GM10248 (cell line): Measurements from ENCODE around the gene CDCA8.
"Not testable (repeated sequence)": the region's sequence is repeated elsewhere in the genome, so short reads cannot be mapped to it uniquely, and the experiment has no call there.

ENCODE experiments used
- CTCF ChIA-PET: fragments of 300-600 bp; sonication (Branson Sonifier 250); formaldehyde crosslinking; extraction: SDS; loops from one replicate; lab custom pipeline; 2021; ENCODE audit warnings: antibody characterized with exemption; lab: Yijun Ruan, JAX
- POLR2A ChIA-PET: fragments of 350-650 bp; sonication (Branson Sonifier 250); formaldehyde crosslinking; extraction: SDS; loops from one replicate; lab custom pipeline; 2020; ENCODE audit warnings: antibody characterized with exemption; lab: Yijun Ruan, JAX
- DNase-seq: peaks from one replicate; pipeline ENCODE4 v3.0.0; 2012; ENCODE audit errors: extremely low spot score
- CTCF ChIP-seq: IDR thresholded peaks from 2 replicates; pipeline ENCODE4 v1.5.1; 2012; ENCODE audit warnings: mild to moderate bottlenecking, low read depth; ENCODE audit errors: extremely low read depth, missing control alignments, control extremely low read depth

Gene CDCA8

GRCh38 chr1:37685722-37686121 lies 6.6 kb upstream of the CDCA8 start:
- POLR2A ChIA-PET: no interaction called here
- CTCF ChIA-PET: interaction anchor here (1.4 to 14.9 kb wide), 2 partner anchors 10 to 83 kb away, joined by 4 to 359 read pairs; partner anchors contain the start of gene GNL2
- TF ChIP-seq CTCF: no peak
- no peak for DNase-seq

DNA sequence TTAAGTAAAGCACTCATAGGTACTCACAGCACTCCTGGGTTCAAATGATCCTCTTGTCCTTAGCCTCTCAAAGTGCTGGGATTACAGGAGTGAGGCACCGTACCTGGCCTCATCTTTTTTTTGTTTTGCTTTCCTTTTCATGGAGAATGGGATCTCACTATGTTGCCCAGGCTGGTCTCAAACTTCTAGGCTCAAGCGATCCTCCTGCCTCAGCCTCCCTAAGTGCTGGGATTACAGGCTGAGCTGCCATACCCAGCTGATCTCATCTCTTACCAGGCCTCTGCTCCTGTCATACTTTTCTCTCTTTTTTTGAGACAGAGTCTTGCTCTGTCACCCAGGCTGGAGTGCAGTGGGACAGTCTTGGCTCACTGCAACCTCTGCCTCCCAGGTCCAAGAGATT lies 4.6 kb upstream of the CDCA8 start:
- DNase-seq, POLR2A ChIA-PET: not testable (repeated sequence)
- CTCF ChIA-PET: interaction anchor here (14.9 kb wide), 1 partner anchor 85 kb away, joined by 359 read pairs; the partner anchor contains the start of gene GNL2

- POLR2A ChIA-PET: no interaction called here
- CTCF ChIA-PET: interaction anchor here (0.9 to 2.1 kb wide), 12 partner anchors 9 to 213 kb away, joined by 3 to 24 read pairs (median 4); partner anchors contain the start of genes MEAF6 and MTF1
- no peak for TF ChIP-seq CTCF
Observed at GRCh38 chr1:37688926-37689325, 3.4 kb upstream of the CDCA8 start.

GRCh38 chr1:37691497-37692077 lies 729 bp upstream of the CDCA8 start:
- no peak for DNase-seq
- TF ChIP-seq CTCF: no peak
- ChIA-PET POLR2A (interaction anchor here (0.5 to 0.8 kb wide), 2 partner anchors 36 to 168 kb away, joined by 3 to 5 read pairs; partner anchors contain the start of gene MTF1), CTCF (interaction anchor here (0.7 to 3.7 kb wide), 13 partner anchors 9 to 212 kb away, joined by 3 to 18 read pairs (median 3); partner anchors contain the start of genes MEAF6 and SNIP1)

More at GRCh38 chr1:37688926-37689325, 3.4 kb upstream of the CDCA8 start:
- DNase-seq: no peak

DNA sequence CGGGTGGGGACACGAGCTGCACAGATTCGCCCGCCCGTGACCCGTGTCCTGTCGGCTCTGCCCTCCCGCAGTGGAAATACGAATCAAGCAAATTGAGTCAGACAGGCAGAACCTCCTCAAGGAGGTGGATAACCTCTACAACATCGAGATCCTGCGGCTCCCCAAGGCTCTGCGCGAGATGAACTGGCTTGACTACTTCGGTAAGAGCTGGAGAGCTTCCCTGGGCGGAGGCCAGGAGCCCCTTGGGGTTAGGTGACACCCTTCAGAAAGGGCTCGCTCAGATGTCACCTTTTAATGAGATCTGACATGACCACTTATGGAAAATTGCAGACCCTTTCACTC lies 489 bp downstream of the CDCA8 start:
- ChIA-PET POLR2A (interaction anchor here (1.4 kb wide), 1 partner anchor 78 kb away, joined by 4 read pairs; no protein-coding TSS in a partner anchor), CTCF (interaction anchor here (0.8 to 3.7 kb wide), 9 partner anchors 10 to 205 kb away, joined by 3 to 18 read pairs (median 4); partner anchors contain the start of genes GNL2 and SNIP1)
- TF ChIP-seq CTCF: no peak
- DNase-seq: no peak

GRCh38 chr1:37697090-37697489 lies 4.8 kb downstream of the CDCA8 start:
- no peak for TF ChIP-seq CTCF
- ChIA-PET CTCF (interaction anchor here (1.1 to 1.4 kb wide), 4 partner anchors 10 to 94 kb away, joined by 3 to 4 read pairs (median 3); no protein-coding TSS in a partner anchor), POLR2A (no interaction called here)

DNA sequence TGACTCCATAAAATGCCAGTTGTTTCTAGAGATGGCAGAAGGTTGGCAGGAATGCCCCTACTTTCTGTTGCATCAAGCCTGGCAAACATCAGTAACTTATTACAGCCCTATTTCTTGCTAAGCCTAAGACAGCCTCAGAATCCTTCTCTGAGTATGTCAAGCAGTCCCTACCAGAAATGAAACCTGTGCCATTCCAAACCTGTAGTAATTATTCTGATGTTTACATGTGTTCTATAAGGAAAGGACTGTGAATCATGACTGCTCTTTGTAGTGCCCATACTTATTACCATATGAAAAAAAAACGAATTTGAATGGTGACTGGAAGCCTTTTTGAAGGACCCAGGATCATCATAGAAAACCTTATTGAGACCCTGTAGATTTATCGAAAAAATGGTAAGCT lies 5.4 kb downstream of the CDCA8 start:
- TF ChIP-seq CTCF: no peak
- CTCF ChIA-PET: no interaction called here
- DNase-seq: no peak
- POLR2A ChIA-PET: no interaction called here

More at GRCh38 chr1:37697090-37697489, 4.8 kb downstream of the CDCA8 start:
- DNase-seq: no peak
